ENCODE results near the gene TEX2. TPM values are rescaled to one million over a fixed set of nuclear protein-coding genes. Genes with fewer than 3 reads are reported as not detected.
"Not testable (repeated sequence)": the region's sequence is repeated elsewhere in the genome, so short reads cannot be mapped to it uniquely, and the experiment has no call there.

Gene TEX2
- total and polyA plus RNA-seq, 2 experiments from 2014 or later = 7.5 to 17.7 TPM

DNA sequence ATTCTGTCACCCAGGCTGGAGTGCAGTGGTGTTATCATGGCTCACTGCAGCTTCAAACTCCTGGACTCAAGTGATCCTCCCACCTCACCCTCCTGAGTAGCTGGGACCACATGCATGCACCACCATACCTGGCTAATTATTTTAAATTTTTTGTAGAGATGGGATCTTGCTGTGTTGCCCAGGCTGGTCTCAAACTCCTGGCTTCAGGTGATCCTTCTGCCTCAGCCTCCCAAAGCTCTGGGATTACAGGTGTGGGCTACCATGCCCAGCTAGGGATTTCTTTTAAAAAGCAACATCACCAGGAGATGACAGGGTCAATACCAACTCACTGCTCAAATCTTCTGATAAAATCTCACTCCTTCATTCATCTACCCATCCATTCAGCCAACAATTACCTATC, 54.4 kb downstream of the TEX2 start:
- DNase-seq (ENCODE audit: low spot score); H3K27ac ChIP-seq (ENCODE audit: low read depth); H3K4me2 ChIP-seq; H3K36me3 ChIP-seq (ENCODE audit: insufficient read depth); H3F3A ChIP-seq (replicated peaks; ENCODE audit: low read depth); H3K27me3 ChIP-seq (ENCODE audit: insufficient read depth); H3K9me2 ChIP-seq (ENCODE audit: insufficient read depth); H3K27me3 Mint-ChIP-seq (ENCODE audit: insufficient read depth, low read depth, poor library complexity); H4K20me1 ChIP-seq (replicated peaks; ENCODE audit: insufficient read depth); H3K27ac Mint-ChIP-seq; ATAC-seq; H3K4me3 Mint-ChIP-seq; H2AFZ ChIP-seq; H3K4me3 ChIP-seq; H3K9me3 Mint-ChIP-seq: not testable (repeated sequence)
- Mint-ChIP-seq H3K4me1 (peaks cover 19% of the 10 kb centered on the region), H3K36me3 (ENCODE audit: low read depth) (peaks cover 17% of the 10 kb centered on the region; the same call in 2 of the 3 replicates)
- Histone ChIP-seq H3K4me1 (ENCODE audit: insufficient read depth) (peaks cover 29% of the 10 kb centered on the region), H3K79me2 (replicated peaks; ENCODE audit: insufficient read depth) (peaks cover 25% of the 10 kb centered on the region)

GRCh38 chr17:64205804-64206203, 57.3 kb downstream of the TEX2 start:
- H3K36me3 ChIP-seq (ENCODE audit: insufficient read depth) = no peaks in the 10 kb centered on the region
- no peaks in the 10 kb centered on the region for H4K20me1 ChIP-seq (replicated peaks; ENCODE audit: insufficient read depth)
- no peaks in the 10 kb centered on the region for H3K27me3 ChIP-seq (ENCODE audit: insufficient read depth)
- no peaks in the 10 kb centered on the region for H3K9me3 Mint-ChIP-seq
- H3K4me2 ChIP-seq = no peak overlapping the region
- H3F3A ChIP-seq (replicated peaks; ENCODE audit: low read depth) = no peaks in the 10 kb centered on the region
- H3K79me2 ChIP-seq (replicated peaks; ENCODE audit: insufficient read depth) = peaks cover 29% of the 10 kb centered on the region
- peaks cover 41% of the 10 kb centered on the region for H3K4me1 ChIP-seq (ENCODE audit: insufficient read depth)
- ATAC-seq (no peak), DNase-seq (ENCODE audit: low spot score) (no peak)
- H3K4me3 ChIP-seq = no peak overlapping the region
- peaks cover 39% of the 10 kb centered on the region for H3K4me1 Mint-ChIP-seq
- H3K27ac Mint-ChIP-seq = no peak overlapping the region
- no peaks in the 10 kb centered on the region for H3K36me3 Mint-ChIP-seq (ENCODE audit: low read depth)
- no peak overlapping the region for H3K4me3 Mint-ChIP-seq
- peaks cover 2% of the 10 kb centered on the region for H3K27me3 Mint-ChIP-seq (ENCODE audit: insufficient read depth, low read depth, poor library complexity)
- no peak overlapping the region for H2AFZ ChIP-seq
- H3K9me2 ChIP-seq (ENCODE audit: insufficient read depth) = no peaks in the 10 kb centered on the region
- no peak overlapping the region for H3K27ac ChIP-seq (ENCODE audit: low read depth)
- TF ChIP-seq REST (IDR thresholded peaks at IDR 0.05; ENCODE audit: unreplicated experiment) (no peak), EZH2 (IDR thresholded peaks at IDR 0.05; ENCODE audit: low read depth, unreplicated experiment) (no peak), POLR2AphosphoS5 (IDR thresholded peaks at IDR 0.05; ENCODE audit: low read depth) (no peak), CREB1 (CRISPR knock-in tag; IDR thresholded peaks at IDR 0.05; ENCODE audit: low read depth) (no peak), ZNF331 (CRISPR knock-in tag; IDR thresholded peaks at IDR 0.05; ENCODE audit: low read depth) (no peak), JUNB (IDR thresholded peaks at IDR 0.05; ENCODE audit: unreplicated experiment) (no peak), ZNF114 (CRISPR knock-in tag; IDR thresholded peaks at IDR 0.05) (no peak), EZH2phosphoT487 (IDR thresholded peaks at IDR 0.05; ENCODE audit: unreplicated experiment) (no peak), STAT1 (IDR thresholded peaks at IDR 0.05; ENCODE audit: unreplicated experiment) (no peak), NANOG (IDR thresholded peaks at IDR 0.05; ENCODE audit: borderline replicate concordance) (no peak)
- TF ChIP-seq, protein P1, sequence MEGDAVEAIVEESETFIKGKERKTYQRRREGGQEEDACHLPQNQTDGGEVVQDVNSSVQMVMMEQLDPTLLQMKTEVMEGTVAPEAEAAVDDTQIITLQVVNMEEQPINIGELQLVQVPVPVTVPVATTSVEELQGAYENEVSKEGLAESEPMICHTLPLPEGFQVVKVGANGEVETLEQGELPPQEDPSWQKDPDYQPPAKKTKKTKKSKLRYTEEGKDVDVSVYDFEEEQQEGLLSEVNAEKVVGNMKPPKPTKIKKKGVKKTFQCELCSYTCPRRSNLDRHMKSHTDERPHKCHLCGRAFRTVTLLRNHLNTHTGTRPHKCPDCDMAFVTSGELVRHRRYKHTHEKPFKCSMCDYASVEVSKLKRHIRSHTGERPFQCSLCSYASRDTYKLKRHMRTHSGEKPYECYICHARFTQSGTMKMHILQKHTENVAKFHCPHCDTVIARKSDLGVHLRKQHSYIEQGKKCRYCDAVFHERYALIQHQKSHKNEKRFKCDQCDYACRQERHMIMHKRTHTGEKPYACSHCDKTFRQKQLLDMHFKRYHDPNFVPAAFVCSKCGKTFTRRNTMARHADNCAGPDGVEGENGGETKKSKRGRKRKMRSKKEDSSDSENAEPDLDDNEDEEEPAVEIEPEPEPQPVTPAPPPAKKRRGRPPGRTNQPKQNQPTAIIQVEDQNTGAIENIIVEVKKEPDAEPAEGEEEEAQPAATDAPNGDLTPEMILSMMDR (conservative IDR thresholded peaks at IDR 0.05; ENCODE audit: low read depth in 2 of 2) = no peak
- TF ChIP-seq, protein P2, sequence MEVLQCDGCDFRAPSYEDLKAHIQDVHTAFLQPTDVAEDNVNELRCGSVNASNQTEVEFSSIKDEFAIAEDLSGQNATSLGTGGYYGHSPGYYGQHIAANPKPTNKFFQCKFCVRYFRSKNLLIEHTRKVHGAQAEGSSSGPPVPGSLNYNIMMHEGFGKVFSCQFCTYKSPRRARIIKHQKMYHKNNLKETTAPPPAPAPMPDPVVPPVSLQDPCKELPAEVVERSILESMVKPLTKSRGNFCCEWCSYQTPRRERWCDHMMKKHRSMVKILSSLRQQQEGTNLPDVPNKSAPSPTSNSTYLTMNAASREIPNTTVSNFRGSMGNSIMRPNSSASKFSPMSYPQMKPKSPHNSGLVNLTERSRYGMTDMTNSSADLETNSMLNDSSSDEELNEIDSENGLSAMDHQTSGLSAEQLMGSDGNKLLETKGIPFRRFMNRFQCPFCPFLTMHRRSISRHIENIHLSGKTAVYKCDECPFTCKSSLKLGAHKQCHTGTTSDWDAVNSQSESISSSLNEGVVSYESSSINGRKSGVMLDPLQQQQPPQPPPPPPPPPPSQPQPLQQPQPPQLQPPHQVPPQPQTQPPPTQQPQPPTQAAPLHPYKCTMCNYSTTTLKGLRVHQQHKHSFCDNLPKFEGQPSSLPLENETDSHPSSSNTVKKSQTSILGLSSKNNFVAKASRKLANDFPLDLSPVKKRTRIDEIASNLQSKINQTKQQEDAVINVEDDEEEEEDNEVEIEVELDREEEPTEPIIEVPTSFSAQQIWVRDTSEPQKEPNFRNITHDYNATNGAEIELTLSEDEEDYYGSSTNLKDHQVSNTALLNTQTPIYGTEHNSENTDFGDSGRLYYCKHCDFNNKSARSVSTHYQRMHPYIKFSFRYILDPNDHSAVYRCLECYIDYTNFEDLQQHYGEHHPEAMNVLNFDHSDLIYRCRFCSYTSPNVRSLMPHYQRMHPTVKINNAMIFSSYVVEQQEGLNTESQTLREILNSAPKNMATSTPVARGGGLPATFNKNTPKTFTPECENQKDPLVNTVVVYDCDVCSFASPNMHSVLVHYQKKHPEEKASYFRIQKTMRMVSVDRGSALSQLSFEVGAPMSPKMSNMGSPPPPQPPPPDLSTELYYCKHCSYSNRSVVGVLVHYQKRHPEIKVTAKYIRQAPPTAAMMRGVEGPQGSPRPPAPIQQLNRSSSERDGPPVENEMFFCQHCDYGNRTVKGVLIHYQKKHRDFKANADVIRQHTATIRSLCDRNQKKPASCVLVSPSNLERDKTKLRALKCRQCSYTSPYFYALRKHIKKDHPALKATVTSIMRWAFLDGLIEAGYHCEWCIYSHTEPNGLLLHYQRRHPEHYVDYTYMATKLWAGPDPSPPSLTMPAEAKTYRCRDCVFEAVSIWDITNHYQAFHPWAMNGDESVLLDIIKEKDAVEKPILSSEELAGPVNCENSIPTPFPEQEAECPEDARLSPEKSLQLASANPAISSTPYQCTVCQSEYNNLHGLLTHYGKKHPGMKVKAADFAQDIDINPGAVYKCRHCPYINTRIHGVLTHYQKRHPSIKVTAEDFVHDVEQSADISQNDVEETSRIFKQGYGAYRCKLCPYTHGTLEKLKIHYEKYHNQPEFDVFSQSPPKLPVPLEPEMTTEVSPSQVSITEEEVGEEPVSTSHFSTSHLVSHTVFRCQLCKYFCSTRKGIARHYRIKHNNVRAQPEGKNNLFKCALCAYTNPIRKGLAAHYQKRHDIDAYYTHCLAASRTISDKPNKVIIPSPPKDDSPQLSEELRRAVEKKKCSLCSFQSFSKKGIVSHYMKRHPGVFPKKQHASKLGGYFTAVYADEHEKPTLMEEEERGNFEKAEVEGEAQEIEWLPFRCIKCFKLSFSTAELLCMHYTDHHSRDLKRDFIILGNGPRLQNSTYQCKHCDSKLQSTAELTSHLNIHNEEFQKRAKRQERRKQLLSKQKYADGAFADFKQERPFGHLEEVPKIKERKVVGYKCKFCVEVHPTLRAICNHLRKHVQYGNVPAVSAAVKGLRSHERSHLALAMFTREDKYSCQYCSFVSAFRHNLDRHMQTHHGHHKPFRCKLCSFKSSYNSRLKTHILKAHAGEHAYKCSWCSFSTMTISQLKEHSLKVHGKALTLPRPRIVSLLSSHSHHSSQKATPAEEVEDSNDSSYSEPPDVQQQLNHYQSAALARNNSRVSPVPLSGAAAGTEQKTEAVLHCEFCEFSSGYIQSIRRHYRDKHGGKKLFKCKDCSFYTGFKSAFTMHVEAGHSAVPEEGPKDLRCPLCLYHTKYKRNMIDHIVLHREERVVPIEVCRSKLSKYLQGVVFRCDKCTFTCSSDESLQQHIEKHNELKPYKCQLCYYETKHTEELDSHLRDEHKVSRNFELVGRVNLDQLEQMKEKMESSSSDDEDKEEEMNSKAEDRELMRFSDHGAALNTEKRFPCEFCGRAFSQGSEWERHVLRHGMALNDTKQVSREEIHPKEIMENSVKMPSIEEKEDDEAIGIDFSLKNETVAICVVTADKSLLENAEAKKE (CRISPR knock-in tag; IDR thresholded peaks at IDR 0.05) = no peak
